Measurements from ENCODE around the gene TRAM2.

Gene TRAM2

GRCh38 chr6:52577022-52577777 lies at the start of gene TRAM2:
TRAM2 (minus strand) TSS chr6:52577060; CDS start chr6:52576915, 145 bp downstream.
- DNase-seq (ENCODE audit: insufficient read length, low spot score) = peak; percentile 51
- FAIRE-seq = no peak

GRCh38 chr6:52622810-52623209 lies 46.0 kb upstream of the TRAM2 start:
- FAIRE-seq (no peak), DNase-seq (ENCODE audit: insufficient read length, low spot score) (no peak)

GRCh38 chr6:52621631-52622030 lies 44.8 kb upstream of the TRAM2 start:
- FAIRE-seq = no peak
- no peak for DNase-seq (ENCODE audit: insufficient read length, low spot score)

GRCh38 chr6:52620906-52621190 lies 44.0 kb upstream of the TRAM2 start:
- DNase-seq (ENCODE audit: insufficient read length, low spot score) = no peak
- FAIRE-seq = no peak

- DNase-seq (ENCODE audit: insufficient read length, low spot score) (no peak), FAIRE-seq (no peak)
Measured at GRCh38 chr6:52620055-52620905, 43.4 kb upstream of the TRAM2 start.

GRCh38 chr6:52617087-52617486 lies 40.2 kb upstream of the TRAM2 start:
- no peak for FAIRE-seq
- DNase-seq (ENCODE audit: insufficient read length, low spot score) = no peak

- DNase-seq (ENCODE audit: insufficient read length, low spot score) (no peak), FAIRE-seq (no peak)
Measured at GRCh38 chr6:52616059-52616690, 39.3 kb upstream of the TRAM2 start.

- no peak for FAIRE-seq
- no peak for DNase-seq (ENCODE audit: insufficient read length, low spot score)
Measured at GRCh38 chr6:52612336-52613054, 35.6 kb upstream of the TRAM2 start.

- FAIRE-seq (no peak), DNase-seq (ENCODE audit: insufficient read length, low spot score) (no peak)
Measured at GRCh38 chr6:52611833-52612232, 35.0 kb upstream of the TRAM2 start.

GRCh38 chr6:52610745-52611355 lies 34.0 kb upstream of the TRAM2 start:
- DNase-seq (ENCODE audit: insufficient read length, low spot score) (no peak), FAIRE-seq (no peak)

- FAIRE-seq (no peak), DNase-seq (ENCODE audit: insufficient read length, low spot score) (no peak)
Measured at GRCh38 chr6:52610011-52610410, 33.2 kb upstream of the TRAM2 start.

GRCh38 chr6:52605610-52606185 lies 28.8 kb upstream of the TRAM2 start:
- FAIRE-seq (no peak), DNase-seq (ENCODE audit: insufficient read length, low spot score) (no peak)

GRCh38 chr6:52603000-52603795 lies 26.3 kb upstream of the TRAM2 start:
- no peak for DNase-seq (ENCODE audit: insufficient read length, low spot score)
- no peak for FAIRE-seq

GRCh38 chr6:52598824-52599190 lies 21.9 kb upstream of the TRAM2 start:
- FAIRE-seq = no peak
- DNase-seq (ENCODE audit: insufficient read length, low spot score) = no peak

GRCh38 chr6:52598123-52598823 lies 21.4 kb upstream of the TRAM2 start:
- FAIRE-seq = peak; percentile 33
- DNase-seq (ENCODE audit: insufficient read length, low spot score) = no peak

GRCh38 chr6:52597738-52598122 lies 20.9 kb upstream of the TRAM2 start:
- DNase-seq (ENCODE audit: insufficient read length, low spot score) (no peak), FAIRE-seq (no peak)

- no peak for FAIRE-seq
Measured at GRCh38 chr6:52596371-52597028, 19.6 kb upstream of the TRAM2 start.

GRCh38 chr6:52595796-52596130 lies 18.9 kb upstream of the TRAM2 start:
- no peak for DNase-seq (ENCODE audit: insufficient read length, low spot score)
- peak; percentile 64 for FAIRE-seq

More at GRCh38 chr6:52596371-52597028, 19.6 kb upstream of the TRAM2 start:
- no peak for DNase-seq (ENCODE audit: insufficient read length, low spot score)

Data from GM19239 (cell line).